DND-41 (cell line): ENCODE measurements around the gene NPHP4.

Source experiments
- ATAC-seq: fragments of 200-7000 bp; cut with Tn5 transposase; 3 replicates; pipeline ENCODE4 v1.9.1; 2021; ENCODE audit warnings: low read depth; ENCODE audit not compliant: insufficient read depth
- DNase-seq: peaks from one replicate; pipeline ENCODE4 v3.0.0-alpha.2; 2020
- H2AFZ ChIP-seq: 2 replicates; pipeline ENCODE4 v1.6.0; 2012; ENCODE audit warnings: low read depth, low read length
- H3K27ac ChIP-seq: 2 replicates; pipeline ENCODE4 v1.5.1; 2012; ENCODE audit warnings: low read length, inconsistent platforms
- H3K27me3 ChIP-seq: fragments of 200-600 bp; sonication (generic); 2 replicates; pipeline ENCODE4 v1.6.0; 2012; ENCODE audit warnings: low read length, mild to moderate bottlenecking, inconsistent platforms; ENCODE audit not compliant: insufficient read depth, poor library complexity
- H3K36me3 ChIP-seq: 2 replicates; pipeline ENCODE4 v1.5.1; 2012; ENCODE audit warnings: low read length, inconsistent platforms; ENCODE audit not compliant: insufficient read depth
- H3K4me1 ChIP-seq: 2 replicates; pipeline ENCODE4 v1.5.1; 2012; ENCODE audit warnings: mild to moderate bottlenecking, low read length; ENCODE audit not compliant: insufficient read depth
- H3K4me2 ChIP-seq: 2 replicates; pipeline ENCODE4 v1.6.0; 2012; ENCODE audit warnings: mild to moderate bottlenecking, moderate library complexity, low read length, inconsistent platforms; ENCODE audit not compliant: insufficient read depth
- H3K4me3 ChIP-seq, 2 experiments: fragments of 200-600 bp in 1 of 2; shearing (Covaris generic) in 1 of 2; 2 replicates each; pipeline ENCODE4 v1.5.1; 2012 to 2016; ENCODE audit warnings: inconsistent platforms in 2 of 2, low read length in 2 of 2, mild to moderate bottlenecking in 2 of 2, low read depth in 1 of 2, moderate library complexity in 1 of 2
- H3K79me2 ChIP-seq: 2 replicates; pipeline ENCODE4 v1.6.0; 2012; ENCODE audit warnings: low read length, inconsistent platforms; ENCODE audit not compliant: insufficient read depth
- H3K9ac ChIP-seq: 2 replicates; pipeline ENCODE4 v1.6.0; 2012; ENCODE audit warnings: low read depth, mild to moderate bottlenecking, inconsistent platforms, low read length, moderate library complexity
- H3K9me3 ChIP-seq: 2 replicates; pipeline ENCODE4 v1.5.1; 2012; ENCODE audit warnings: low read length, moderate library complexity, mild to moderate bottlenecking, inconsistent platforms; ENCODE audit not compliant: insufficient read depth, severe bottlenecking
- H4K20me1 ChIP-seq: 2 replicates; pipeline ENCODE4 v1.6.0; 2012; ENCODE audit warnings: low read length; ENCODE audit not compliant: insufficient read depth
- EZH2 ChIP-seq: IDR thresholded peaks from 3 replicates; pipeline ENCODE4 v1.6.1; 2012; ENCODE audit warnings: borderline replicate concordance, low read depth, mild to moderate bottlenecking, moderate library complexity, low read length, inconsistent platforms; ENCODE audit not compliant: severe bottlenecking
- TF ChIP-seq, protein P1 (sequence below): IDR thresholded peaks from 2 replicates; pipeline ENCODE4 v1.5.1; 2012; ENCODE audit warnings: borderline replicate concordance, low read length, moderate library complexity, mild to moderate bottlenecking; ENCODE audit not compliant: poor library complexity, severe bottlenecking; ENCODE audit errors: extremely low read depth

NPHP4 gene

DNA sequence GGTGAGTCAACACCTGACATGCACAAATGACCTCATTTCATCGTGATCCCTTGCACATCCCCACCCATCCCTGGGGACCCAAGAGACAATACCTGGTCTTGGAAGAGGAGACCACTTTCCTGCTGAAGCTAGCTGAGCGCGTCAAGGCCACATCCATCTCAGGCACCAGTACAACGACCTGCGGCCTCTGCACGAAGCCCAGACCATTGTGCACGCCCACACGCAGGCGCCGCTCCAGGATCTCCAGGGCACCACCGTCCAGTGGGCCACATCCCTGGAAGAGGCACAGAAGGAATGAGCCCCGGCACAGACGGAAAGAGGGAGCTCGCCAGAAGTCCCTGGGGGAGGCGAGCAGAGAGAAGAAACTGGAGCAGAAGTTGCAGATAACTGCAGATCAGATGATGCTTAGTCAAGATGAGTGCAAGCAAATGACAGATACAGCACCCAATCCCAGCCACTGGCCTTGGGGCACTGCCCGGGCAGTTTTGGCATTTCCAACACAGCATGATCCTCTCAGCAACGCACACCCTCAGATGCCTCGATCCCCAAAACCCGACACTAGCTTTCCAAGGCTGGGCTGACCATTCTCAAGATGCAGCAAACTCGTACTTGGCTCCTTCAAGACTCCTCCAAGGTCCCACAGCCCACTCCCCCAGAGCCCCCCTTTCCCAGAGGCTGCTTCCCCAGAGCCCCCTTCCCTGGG lies 44.1 kb downstream of the NPHP4 start:
- no peaks in the 10 kb centered on the region for H3K9me3 ChIP-seq
- no peaks in the 10 kb centered on the region for H3K27me3 ChIP-seq
- H3K36me3 ChIP-seq = peaks cover 64% of the 10 kb centered on the region
- no peak overlapping the region for H3K27ac ChIP-seq
- no peak for TF ChIP-seq EZH2
- TF ChIP-seq, protein P1, sequence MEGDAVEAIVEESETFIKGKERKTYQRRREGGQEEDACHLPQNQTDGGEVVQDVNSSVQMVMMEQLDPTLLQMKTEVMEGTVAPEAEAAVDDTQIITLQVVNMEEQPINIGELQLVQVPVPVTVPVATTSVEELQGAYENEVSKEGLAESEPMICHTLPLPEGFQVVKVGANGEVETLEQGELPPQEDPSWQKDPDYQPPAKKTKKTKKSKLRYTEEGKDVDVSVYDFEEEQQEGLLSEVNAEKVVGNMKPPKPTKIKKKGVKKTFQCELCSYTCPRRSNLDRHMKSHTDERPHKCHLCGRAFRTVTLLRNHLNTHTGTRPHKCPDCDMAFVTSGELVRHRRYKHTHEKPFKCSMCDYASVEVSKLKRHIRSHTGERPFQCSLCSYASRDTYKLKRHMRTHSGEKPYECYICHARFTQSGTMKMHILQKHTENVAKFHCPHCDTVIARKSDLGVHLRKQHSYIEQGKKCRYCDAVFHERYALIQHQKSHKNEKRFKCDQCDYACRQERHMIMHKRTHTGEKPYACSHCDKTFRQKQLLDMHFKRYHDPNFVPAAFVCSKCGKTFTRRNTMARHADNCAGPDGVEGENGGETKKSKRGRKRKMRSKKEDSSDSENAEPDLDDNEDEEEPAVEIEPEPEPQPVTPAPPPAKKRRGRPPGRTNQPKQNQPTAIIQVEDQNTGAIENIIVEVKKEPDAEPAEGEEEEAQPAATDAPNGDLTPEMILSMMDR = no peak
- no peaks in the 10 kb centered on the region for H3K4me1 ChIP-seq
- no peak overlapping the region for H3K4me2 ChIP-seq
- H3K4me3 ChIP-seq = no peak overlapping the region
- no peak for DNase-seq
- no peak for ATAC-seq
- no peak overlapping the region for H3K9ac ChIP-seq
- H4K20me1 ChIP-seq = peaks cover 7% of the 10 kb centered on the region; the same call in 1 of the 2 replicates
- H3K79me2 ChIP-seq = no peaks in the 10 kb centered on the region
- H2AFZ ChIP-seq = no peak overlapping the region

DNA sequence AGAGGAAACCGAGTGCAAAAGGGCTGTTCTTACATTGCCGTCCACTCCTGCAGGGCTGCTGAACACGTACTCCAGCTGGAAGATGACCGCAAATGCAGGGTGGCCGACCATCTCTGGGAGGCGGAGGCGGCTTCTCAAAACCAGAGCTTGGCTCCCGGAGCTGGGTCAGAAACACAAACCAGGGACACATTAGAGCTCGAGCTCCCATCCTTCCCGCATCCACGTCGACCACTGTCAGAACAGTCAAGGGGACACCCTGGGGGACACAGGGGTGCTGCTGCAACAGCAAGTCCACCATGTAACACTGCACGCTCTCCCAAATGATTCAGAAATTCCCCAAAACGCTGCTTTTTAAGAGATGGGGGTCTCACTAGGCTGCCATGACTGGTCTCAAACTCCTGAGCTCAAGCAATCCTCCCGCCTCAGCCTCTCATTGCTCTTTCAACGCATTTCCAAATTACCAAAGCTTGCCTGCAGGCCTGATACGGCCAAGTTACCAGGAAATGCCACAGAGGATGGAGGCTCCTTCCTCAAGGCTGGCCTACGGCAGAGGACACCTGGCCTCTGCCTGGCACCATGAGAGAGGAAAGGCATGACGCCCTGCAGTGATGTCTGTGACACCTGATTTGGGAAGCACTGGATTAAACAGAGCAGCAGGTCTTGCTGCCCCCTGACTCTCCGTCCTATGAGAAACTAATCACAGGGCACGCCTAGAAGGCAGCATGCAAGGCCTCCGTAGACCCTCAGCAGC lies 45.0 kb downstream of the NPHP4 start:
- Histone ChIP-seq H3K9ac (no peak overlapping the region), H3K4me2 (no peak overlapping the region), H3K27ac (no peak overlapping the region), H3K36me3 (peaks cover 69% of the 10 kb centered on the region), H3K79me2 (no peaks in the 10 kb centered on the region), H4K20me1 (peaks cover 7% of the 10 kb centered on the region; the same call in 1 of the 2 replicates), H3K27me3 (no peaks in the 10 kb centered on the region), H3K9me3 (no peaks in the 10 kb centered on the region), H3K4me3 (no peak overlapping the region), H2AFZ (no peak overlapping the region), H3K4me1 (no peaks in the 10 kb centered on the region)
- no peak for ATAC-seq
- no peak for TF ChIP-seq EZH2
- TF ChIP-seq, protein P1 = no peak
- no peak for DNase-seq

- ATAC-seq (no peak), DNase-seq (no peak)
- TF ChIP-seq, protein P1 = no peak
- no peak for TF ChIP-seq EZH2
- Histone ChIP-seq H3K4me3 (no peak overlapping the region), H3K79me2 (no peaks in the 10 kb centered on the region), H4K20me1 (peaks cover 7% of the 10 kb centered on the region; the same call in 1 of the 2 replicates), H3K4me1 (no peaks in the 10 kb centered on the region), H3K36me3 (peaks cover 61% of the 10 kb centered on the region), H3K9me3 (no peaks in the 10 kb centered on the region), H3K9ac (no peak overlapping the region), H3K27me3 (no peaks in the 10 kb centered on the region), H3K27ac (no peak overlapping the region), H2AFZ (no peak overlapping the region), H3K4me2 (no peak overlapping the region)
Measured at GRCh38 chr1:5945445-5945844, 46.8 kb downstream of the NPHP4 start.
